HepG2 (cell line): ENCODE results near the gene SGSH. TPM values are rescaled to one million over a fixed set of nuclear protein-coding genes. Genes with fewer than 3 reads are reported as not detected.

Source experiments
- ATF3 ChIP-seq: sonication (generic); formaldehyde crosslinking; IDR thresholded peaks from 2 replicates; pipeline ENCODE4 v1.4.0; 2020; ENCODE audit warnings: missing genetic modification reagents
- ATF5 ChIP-seq: sonication (generic); formaldehyde crosslinking; IDR thresholded peaks from 2 replicates; pipeline ENCODE4 v1.4.0; 2020; ENCODE audit warnings: mild to moderate bottlenecking, low read depth, missing genetic modification reagents
- ELF1 ChIP-seq: sonication (generic); formaldehyde crosslinking; IDR thresholded peaks from 2 replicates; pipeline ENCODE4 v1.4.0; 2020; ENCODE audit warnings: missing genetic modification reagents
- ETV5 ChIP-seq: IDR thresholded peaks from 2 replicates; pipeline ENCODE4 v1.6.1; 2018; ENCODE audit warnings: missing biosample characterization, missing genetic modification reagents, inconsistent platforms, borderline replicate concordance
- FOSL2 ChIP-seq: sonication (generic); formaldehyde crosslinking; IDR thresholded peaks from 2 replicates; pipeline ENCODE4 v1.4.0; 2020; ENCODE audit warnings: missing genetic modification reagents
- HDAC2 ChIP-seq: sonication (generic); formaldehyde crosslinking; IDR thresholded peaks from 2 replicates; pipeline ENCODE4 v1.4.0; 2020; ENCODE audit warnings: missing genetic modification reagents
- HOXA9 ChIP-seq: sonication (generic); formaldehyde crosslinking; IDR thresholded peaks from 2 replicates; pipeline ENCODE4 v1.8.1; 2022; ENCODE audit warnings: missing genetic modification reagents, mild to moderate bottlenecking, moderate library complexity, borderline replicate concordance
- IRF2 ChIP-seq: IDR thresholded peaks from 2 replicates; pipeline ENCODE4 v1.6.1; 2018; ENCODE audit warnings: missing genetic modification reagents, missing compliant biosample characterization
- KAT8 ChIP-seq: IDR thresholded peaks from 2 replicates; pipeline ENCODE4 v1.6.1; 2016; ENCODE audit warnings: missing genetic modification reagents, missing compliant biosample characterization
- NFKBIZ ChIP-seq: IDR thresholded peaks from 2 replicates; pipeline ENCODE4 v1.6.1; 2018; ENCODE audit warnings: missing genetic modification reagents, missing compliant biosample characterization
- SKIL ChIP-seq: sonication (generic); formaldehyde crosslinking; IDR thresholded peaks from 2 replicates; pipeline ENCODE4 v1.8.0; 2022; ENCODE audit warnings: missing genetic modification reagents, mild to moderate bottlenecking, moderate library complexity, borderline replicate concordance
- SOX5 ChIP-seq: IDR thresholded peaks from 2 replicates; pipeline ENCODE4 v1.6.1; 2016; ENCODE audit warnings: borderline replicate concordance
- SOX6 ChIP-seq, 2 experiments: fragments of 450-650 bp in 1 of 2; sonication (generic) in 1 of 2; formaldehyde crosslinking in 1 of 2; IDR thresholded peaks; 2 replicates each; pipeline versions ENCODE4 v1.4.0 to v1.6.1; 2017 to 2020; ENCODE audit warnings: antibody characterized with exemption in 1 of 2, mild to moderate bottlenecking in 1 of 2, missing genetic modification reagents in 1 of 2
- TBL1XR1 ChIP-seq: fragments of 150-350 bp; IDR thresholded peaks from 2 replicates; pipeline ENCODE4 v1.6.1; 2014; ENCODE audit warnings: borderline replicate concordance, low read length; ENCODE audit not compliant: partially characterized antibody
- TGIF2 ChIP-seq: IDR thresholded peaks from 2 replicates; pipeline ENCODE4 v1.6.1; 2016; ENCODE audit warnings: control low read depth, missing compliant biosample characterization
- ZNF333 ChIP-seq: sonication (generic); formaldehyde crosslinking; IDR thresholded peaks from 2 replicates; pipeline ENCODE4 v1.4.0; 2020; ENCODE audit warnings: mild to moderate bottlenecking, missing genetic modification reagents, borderline replicate concordance
- ZNF780A ChIP-seq: sonication (generic); formaldehyde crosslinking; IDR thresholded peaks from 2 replicates; pipeline ENCODE4 v1.8.0; 2022; ENCODE audit warnings: mild to moderate bottlenecking, missing genetic modification reagents, moderate library complexity
- polyA plus RNA-seq, 8 experiments: library from polyadenylated mRNA; depleted of rRNA in 3 of 8; stranded (reverse) in 7 of 8; unstranded in 1 of 8; fragments of >200 nt; fragmentation: Illumina TruSeq in 4 of 8; extraction: Trizol in 4 of 8; gene quantifications; 2 replicates each; pipeline versions ENCODE4 v1.2.1 to v1.2.3, GENCODE V29; 2011 to 2016; ENCODE audit warnings: low read depth in 4 of 8, missing spikeins in 1 of 8, mixed read lengths in 1 of 8; ENCODE audit not compliant: insufficient read depth in 1 of 8
- total RNA-seq, 5 experiments: library from RNA; depleted of rRNA; stranded (reverse); fragments of >200 nt; fragmentation: Illumina TruSeq; extraction: Trizol; gene quantifications; 2 replicates each; pipeline ENCODE4 v1.2.3, GENCODE V29; 2016; ENCODE audit warnings: low read depth in 1 of 5
- TF ChIP-seq, protein P1 (sequence below): sonication (generic); formaldehyde crosslinking; IDR thresholded peaks from 2 replicates; pipeline ENCODE4 v1.4.0; 2020; ENCODE audit warnings: low read depth, missing genetic modification reagents

The SGSH gene
- total and polyA plus RNA-seq, 2 of the 13 experiments (the other 11 are each of a cell fraction or from before 2014, with no cell fraction given): 12.2 to 17.6 TPM

- TF ChIP-seq FOSL2 (CRISPR knock-in tag): peak; percentile 99
- 0 out of 2 replicates have a peak, but pooled peaks have one; percentile 36 for TF ChIP-seq HDAC2
- peak; percentile 35; the same call in 1 of the 2 replicates for TF ChIP-seq SOX5
- no peak for TF ChIP-seq ZNF333 (CRISPR knock-in tag)
- peak; percentile 94; the same call in 1 of the 2 replicates for TF ChIP-seq NFKBIZ (CRISPR knock-in tag)
- TF ChIP-seq, protein P1, sequence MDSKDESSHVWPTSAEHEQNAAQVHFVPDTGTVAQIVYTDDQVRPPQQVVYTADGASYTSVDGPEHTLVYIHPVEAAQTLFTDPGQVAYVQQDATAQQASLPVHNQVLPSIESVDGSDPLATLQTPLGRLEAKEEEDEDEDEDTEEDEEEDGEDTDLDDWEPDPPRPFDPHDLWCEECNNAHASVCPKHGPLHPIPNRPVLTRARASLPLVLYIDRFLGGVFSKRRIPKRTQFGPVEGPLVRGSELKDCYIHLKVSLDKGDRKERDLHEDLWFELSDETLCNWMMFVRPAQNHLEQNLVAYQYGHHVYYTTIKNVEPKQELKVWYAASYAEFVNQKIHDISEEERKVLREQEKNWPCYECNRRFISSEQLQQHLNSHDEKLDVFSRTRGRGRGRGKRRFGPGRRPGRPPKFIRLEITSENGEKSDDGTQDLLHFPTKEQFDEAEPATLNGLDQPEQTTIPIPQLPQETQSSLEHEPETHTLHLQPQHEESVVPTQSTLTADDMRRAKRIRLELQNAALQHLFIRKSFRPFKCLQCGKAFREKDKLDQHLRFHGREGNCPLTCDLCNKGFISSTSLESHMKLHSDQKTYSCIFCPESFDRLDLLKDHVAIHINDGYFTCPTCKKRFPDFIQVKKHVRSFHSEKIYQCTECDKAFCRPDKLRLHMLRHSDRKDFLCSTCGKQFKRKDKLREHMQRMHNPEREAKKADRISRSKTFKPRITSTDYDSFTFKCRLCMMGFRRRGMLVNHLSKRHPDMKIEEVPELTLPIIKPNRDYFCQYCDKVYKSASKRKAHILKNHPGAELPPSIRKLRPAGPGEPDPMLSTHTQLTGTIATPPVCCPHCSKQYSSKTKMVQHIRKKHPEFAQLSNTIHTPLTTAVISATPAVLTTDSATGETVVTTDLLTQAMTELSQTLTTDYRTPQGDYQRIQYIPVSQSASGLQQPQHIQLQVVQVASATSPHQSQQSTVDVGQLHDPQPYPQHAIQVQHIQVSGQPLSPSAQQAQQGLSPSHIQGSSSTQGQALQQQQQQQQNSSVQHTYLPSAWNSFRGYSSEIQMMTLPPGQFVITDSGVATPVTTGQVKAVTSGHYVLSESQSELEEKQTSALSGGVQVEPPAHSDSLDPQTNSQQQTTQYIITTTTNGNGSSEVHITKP (CRISPR knock-in tag): no peak
- no peak for TF ChIP-seq HOXA9
- no peak for TF ChIP-seq ATF5 (CRISPR knock-in tag)
- no peak for TF ChIP-seq SOX6 (IDR thresholded peaks at IDR 0.05)
- 0 out of 2 replicates have a peak, but pooled peaks have one; percentile 13 for TF ChIP-seq SOX6 (CRISPR knock-in tag; IDR thresholded peaks at IDR 0.05)
- TF ChIP-seq ELF1: 0 out of 2 replicates have a peak, but pooled peaks have one; percentile 38
- 0 out of 2 replicates have a peak, but pooled peaks have one; percentile 53 for TF ChIP-seq IRF2 (CRISPR knock-in tag)
- peak; percentile 68 for TF ChIP-seq KAT8 (CRISPR knock-in tag)
- TF ChIP-seq ZNF780A (CRISPR knock-in tag): 0 out of 2 replicates have a peak, but pooled peaks have one; percentile 39
- peak; percentile 50; the same call in 1 of the 2 replicates for TF ChIP-seq ATF3 (CRISPR knock-in tag)
- TF ChIP-seq TGIF2 (CRISPR knock-in tag): peak; percentile 76
- peak; percentile 34; the same call in 1 of the 2 replicates for TF ChIP-seq ETV5
- peak; percentile 34 for TF ChIP-seq TBL1XR1
- 0 out of 2 replicates have a peak, but pooled peaks have one; percentile 23 for TF ChIP-seq SKIL (CRISPR knock-in tag)
Measured at GRCh38 chr17:80254396-80255251, 34.5 kb upstream of the SGSH start (continued).
